ENCODE results near the gene DACH1. TPM values are rescaled to one million over a fixed set of nuclear protein-coding genes. Genes with fewer than 3 reads are reported as not detected.

DACH1 gene
- total and polyA plus RNA-seq, 2 of the 13 experiments (the other 11 are each of a cell fraction or from before 2014, with no cell fraction given), result not detected

- H3K36me3 ChIP-seq (replicated peaks in 1 of 2; ENCODE audit: control insufficient read depth in 1 of 2, insufficient read depth in 2 of 2, low read length in 2 of 2), result no peaks in the 10 kb centered on the region
- in situ Hi-C loops (cut with HindIII; ENCODE audit: extremely low pct_ligation_motif_present, low pct_unique_long_range_greater_than_20kb) (no loop called here), intact Hi-C loops (cut with micrococcal nuclease; ENCODE audit: unreplicated experiment) (no loop called here)
- DNase-seq (ENCODE audit: low spot score) (no peak), ATAC-seq (no peak), FAIRE-seq (no peak)
- H3K79me2 ChIP-seq (ENCODE audit: insufficient read depth, low read length), result no peaks in the 10 kb centered on the region
- no TSS peak for BruUV-seq (replicated peaks)
- POLR2A ChIA-PET, result no interaction called here
- CTCF ChIA-PET (ENCODE audit: low intra/inter-chr PET ratio, low total read pairs), result no interaction called here
- H3K4me1 ChIP-seq (ENCODE audit: insufficient read depth, low read length), result no peaks in the 10 kb centered on the region
- no peak for TF ChIP-seq ZKSCAN8 (CRISPR knock-in tag; IDR thresholded peaks at IDR 0.05; ENCODE audit: borderline replicate concordance)
- TF ChIP-seq SIX4 (CRISPR knock-in tag; IDR thresholded peaks at IDR 0.05), result no peak
- no peak for TF ChIP-seq ZNF556 (CRISPR knock-in tag; IDR thresholded peaks at IDR 0.05; ENCODE audit: borderline replicate concordance)
- TF ChIP-seq ZSCAN9 (CRISPR knock-in tag; IDR thresholded peaks at IDR 0.05; ENCODE audit: borderline replicate concordance), result no peak
- no peak for TF ChIP-seq SRSF1 (optimal IDR thresholded peaks at IDR 0.05; ENCODE audit: low read depth, low read length)
- no peak for TF ChIP-seq YY1 (IDR thresholded peaks at IDR 0.05; ENCODE audit: insufficient read depth, insufficient replicate concordance, low read depth, low read length)
- TF ChIP-seq CBFB (CRISPR knock-in tag; IDR thresholded peaks at IDR 0.05), result no peak
- WGBS (ENCODE audit: low lambda C conversion rate), result 18% methylated on average over 4 of the region's 4 CpGs
- H3K27ac ChIP-seq (ENCODE audit: extremely low read length, insufficient read depth, low read length), result no peak overlapping the region
- no peak overlapping the region for H3K9ac ChIP-seq (ENCODE audit: insufficient read depth, low read depth, low read length)
- no peak overlapping the region for H2AFZ ChIP-seq (ENCODE audit: low read length)
- no peak overlapping the region for H3K4me2 ChIP-seq (ENCODE audit: low read depth, low read length)
- H4K20me1 ChIP-seq (ENCODE audit: insufficient read depth, low read length), result no peaks in the 10 kb centered on the region
- no peaks in the 10 kb centered on the region for H3K27me3 ChIP-seq (ENCODE audit: control insufficient read depth in 1 of 2, insufficient read depth in 2 of 2, low read length in 2 of 2)
- no peak overlapping the region for H3K4me3 ChIP-seq (replicated peaks in 1 of 3; ENCODE audit: insufficient read depth in 1 of 3, low read depth in 2 of 3, low read length in 3 of 3)
- no peaks in the 10 kb centered on the region for H3K9me3 ChIP-seq (ENCODE audit: low read length)
These were observed 436.3 kb downstream of the DACH1 start for GRCh38 chr13:71430681-71431080.

GRCh38 chr13:71417205-71417604 lies 449.8 kb downstream of the DACH1 start:
- H3K9ac ChIP-seq (ENCODE audit: insufficient read depth, low read depth, low read length), result no peak overlapping the region
- no peaks in the 10 kb centered on the region for H3K27me3 ChIP-seq (ENCODE audit: control insufficient read depth in 1 of 2, insufficient read depth in 2 of 2, low read length in 2 of 2)
- in situ Hi-C loops (cut with HindIII; ENCODE audit: extremely low pct_ligation_motif_present, low pct_unique_long_range_greater_than_20kb), result no loop called here
- TF ChIP-seq ZNF766 (CRISPR knock-in tag; IDR thresholded peaks at IDR 0.05; ENCODE audit: borderline replicate concordance), result no peak
- no peak for TF ChIP-seq CHD4 (IDR thresholded peaks at IDR 0.05; ENCODE audit: borderline replicate concordance, low read length)
- TF ChIP-seq AGO1 (IDR thresholded peaks at IDR 0.05; ENCODE audit: low read depth, low read length, poor library complexity, severe bottlenecking), result no peak
- TF ChIP-seq YY1 (IDR thresholded peaks at IDR 0.05; ENCODE audit: insufficient read depth, insufficient replicate concordance, low read depth, low read length), result no peak
- no peak for TF ChIP-seq EEA1 (CRISPR knock-in tag; IDR thresholded peaks at IDR 0.05; ENCODE audit: borderline replicate concordance)
- no peak for TF ChIP-seq AHR (CRISPR knock-in tag; IDR thresholded peaks at IDR 0.05)
- TF ChIP-seq ZNF564 (CRISPR knock-in tag; IDR thresholded peaks at IDR 0.05), result no peak
- no peak for TF ChIP-seq NR3C1 (CRISPR knock-in tag; IDR thresholded peaks at IDR 0.05)
- BruUV-seq (replicated peaks), result no TSS peak
- no peak overlapping the region for H3K4me2 ChIP-seq (ENCODE audit: low read depth, low read length)
- H3K4me3 ChIP-seq (replicated peaks in 1 of 3; ENCODE audit: insufficient read depth in 1 of 3, low read depth in 2 of 3, low read length in 3 of 3), result no peak overlapping the region
- CTCF ChIA-PET (ENCODE audit: low intra/inter-chr PET ratio, low total read pairs), result no interaction called here
- H3K4me1 ChIP-seq (ENCODE audit: insufficient read depth, low read length), result no peaks in the 10 kb centered on the region
- no peak overlapping the region for H3K27ac ChIP-seq (ENCODE audit: extremely low read length, insufficient read depth, low read length)
- intact Hi-C loops (cut with micrococcal nuclease; ENCODE audit: unreplicated experiment), result no loop called here
- H3K79me2 ChIP-seq (ENCODE audit: insufficient read depth, low read length), result no peaks in the 10 kb centered on the region
- POLR2A ChIA-PET, result no interaction called here
- H3K9me3 ChIP-seq (ENCODE audit: low read length), result peaks cover 4% of the 10 kb centered on the region
- DNase-seq (ENCODE audit: low spot score) (no peak), ATAC-seq (no peak), FAIRE-seq (no peak)
- H3K36me3 ChIP-seq (replicated peaks in 1 of 2; ENCODE audit: control insufficient read depth in 1 of 2, insufficient read depth in 2 of 2, low read length in 2 of 2), result no peaks in the 10 kb centered on the region
- H4K20me1 ChIP-seq (ENCODE audit: insufficient read depth, low read length), result no peaks in the 10 kb centered on the region
- no peak overlapping the region for H2AFZ ChIP-seq (ENCODE audit: low read length)

Data from HepG2 (cell line).